ENCODE data around the gene POLR2E. TPM values are rescaled to one million over a fixed set of nuclear protein-coding genes. Genes with fewer than 3 reads are reported as not detected.

Gene POLR2E
- total and polyA plus RNA-seq, 4 donors: 51.8 to 211 (median 171) TPM

GRCh38 chr19:1087813-1088415, 7.3 kb downstream of the POLR2E start:
- no peaks in the 10 kb centered on the region for H3K27me3 ChIP-seq (ENCODE audit: control insufficient read depth in 4 of 4, insufficient read depth in 4 of 4, low read length in 3 of 4)
- no peak overlapping the region for H3K4me3 ChIP-seq (ENCODE audit: low read depth in 1 of 3, low read length in 3 of 3)
- peak overlapping the region; percentile 20 to 55 for H3K27ac ChIP-seq (ENCODE audit: low read depth in 1 of 2, low read length in 2 of 2)
- peaks cover 9 to 27% (median 22%) of the 10 kb centered on the region in 4 donors for H3K36me3 ChIP-seq (ENCODE audit: control insufficient read depth in 4 of 4, insufficient read depth in 3 of 4, low read depth in 1 of 4, low read length in 3 of 4)
- no peak overlapping the region for H3K9ac ChIP-seq (ENCODE audit: low read depth in 1 of 2, low read length in 2 of 2)
- TF ChIP-seq FOXA2 (IDR thresholded peaks at IDR 0.05) (no peak), EGR1 (IDR thresholded peaks at IDR 0.05; ENCODE audit: low read depth in 2 of 2) (no peak)
- H3K4me1 ChIP-seq (ENCODE audit: control insufficient read depth in 4 of 4, insufficient read depth in 4 of 4, low read length in 3 of 4): peaks cover 0 to 18% (median 3%) of the 10 kb centered on the region in 4 donors
- no peaks in the 10 kb centered on the region for H3K9me3 ChIP-seq (ENCODE audit: control insufficient read depth in 4 of 4, low read length in 3 of 4)
- DNase-seq (ENCODE audit: low spot score): no peak
- 69% methylated on average over 27 of the region's 27 CpGs for WGBS

- DNase-seq (ENCODE audit: low spot score): no peak
- Histone ChIP-seq H3K36me3 (ENCODE audit: control insufficient read depth in 4 of 4, insufficient read depth in 3 of 4, low read depth in 1 of 4, low read length in 3 of 4) (peaks cover 9 to 27% (median 20%) of the 10 kb centered on the region in 4 donors), H3K27ac (ENCODE audit: low read depth in 1 of 2, low read length in 2 of 2) (no peak overlapping the region), H3K27me3 (ENCODE audit: control insufficient read depth in 4 of 4, insufficient read depth in 4 of 4, low read length in 3 of 4) (no peaks in the 10 kb centered on the region), H3K4me1 (ENCODE audit: control insufficient read depth in 4 of 4, insufficient read depth in 4 of 4, low read length in 3 of 4) (peaks cover 2 to 27% (median 9%) of the 10 kb centered on the region in 4 donors), H3K4me3 (ENCODE audit: low read depth in 1 of 3, low read length in 3 of 3) (no peak overlapping the region), H3K9ac (ENCODE audit: low read depth in 1 of 2, low read length in 2 of 2) (no peak overlapping the region), H3K9me3 (ENCODE audit: control insufficient read depth in 4 of 4, low read length in 3 of 4) (no peaks in the 10 kb centered on the region)
- 86% methylated on average over 21 of the region's 21 CpGs for WGBS
- no peak for TF ChIP-seq CTCF (IDR thresholded peaks at IDR 0.05; ENCODE audit: low read depth, low read length, missing input control)
- TF ChIP-seq REST (IDR thresholded peaks at IDR 0.05): no peak
- TF ChIP-seq JUND (IDR thresholded peaks at IDR 0.05): no peak
- no peak for TF ChIP-seq GABPA (IDR thresholded peaks at IDR 0.05 in 1 of 2, conservative IDR thresholded peaks at IDR 0.05 in 1 of 2)
- TF ChIP-seq FOXA2 (IDR thresholded peaks at IDR 0.05): no peak
- no peak for TF ChIP-seq SP1 (IDR thresholded peaks at IDR 0.05)
- TF ChIP-seq HNF4G (IDR thresholded peaks at IDR 0.05): no peak
- TF ChIP-seq RXRA (IDR thresholded peaks at IDR 0.05): no peak
- TF ChIP-seq EGR1 (IDR thresholded peaks at IDR 0.05; ENCODE audit: low read depth in 2 of 2): no peak
- TF ChIP-seq ZBTB33 (IDR thresholded peaks at IDR 0.05): no peak
- TF ChIP-seq, protein P1, sequence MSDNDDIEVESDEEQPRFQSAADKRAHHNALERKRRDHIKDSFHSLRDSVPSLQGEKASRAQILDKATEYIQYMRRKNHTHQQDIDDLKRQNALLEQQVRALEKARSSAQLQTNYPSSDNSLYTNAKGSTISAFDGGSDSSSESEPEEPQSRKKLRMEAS (IDR thresholded peaks at IDR 0.05): no peak
- no peak for TF ChIP-seq YY1 (IDR thresholded peaks at IDR 0.05)
- no peak for TF ChIP-seq HNF4A (conservative IDR thresholded peaks at IDR 0.05)
- no peak for TF ChIP-seq NR2F2 (IDR thresholded peaks at IDR 0.05)
- TF ChIP-seq FOXA1 (IDR thresholded peaks at IDR 0.05): no peak
- no peak for TF ChIP-seq RAD21 (IDR thresholded peaks at IDR 0.05)
Observed at GRCh38 chr19:1086613-1087012, 8.6 kb downstream of the POLR2E start.
